GM23338 (cell line): Measurements from ENCODE around the gene FCN2. TPM values are rescaled to one million over a fixed set of nuclear protein-coding genes. Genes with fewer than 3 reads are reported as not detected.
A peak's percentile ranks its signal among the peaks of the same experiment; 100 is the strongest.

Experiments
- ATAC-seq: fragments of 200-7000 bp; cut with Tn5 transposase; 3 replicates; pipeline ENCODE4 v1.9.1; 2020
- DNase-seq: peaks from one replicate; pipeline ENCODE4 v3.0.0-alpha.2; 2015; ENCODE audit warnings: low spot score
- H2AFZ ChIP-seq: fragments of 200-600 bp; sonication (generic); 2 replicates; pipeline ENCODE4 v1.8.0; 2016; ENCODE audit warnings: antibody characterized with exemption, mild to moderate bottlenecking, moderate library complexity
- H3F3A ChIP-seq: fragments of 200-600 bp; sonication (generic); replicated peaks from 2 replicates; pipeline ENCODE4 v1.8.0; 2017; ENCODE audit warnings: antibody characterized with exemption, mixed run types, low read depth
- H3K27ac ChIP-seq: fragments of 200-600 bp; sonication (generic); 2 replicates; pipeline ENCODE4 v1.6.1; 2016; ENCODE audit warnings: low read depth
- H3K27me3 ChIP-seq: fragments of 200-600 bp; sonication (generic); 2 replicates; pipeline ENCODE4 v1.8.0; 2016; ENCODE audit warnings: mild to moderate bottlenecking, mixed run types, moderate library complexity; ENCODE audit not compliant: insufficient read depth
- H3K36me3 ChIP-seq: fragments of 200-600 bp; sonication (generic); 2 replicates; pipeline ENCODE4 v1.8.0; 2016; ENCODE audit warnings: mild to moderate bottlenecking; ENCODE audit not compliant: insufficient read depth
- H3K4me1 ChIP-seq: fragments of 200-600 bp; sonication (generic); 2 replicates; pipeline ENCODE4 v1.8.0; 2016; ENCODE audit warnings: mild to moderate bottlenecking, moderate library complexity; ENCODE audit not compliant: insufficient read depth
- H3K4me2 ChIP-seq: fragments of 200-600 bp; sonication (generic); 2 replicates; pipeline ENCODE4 v1.7.1; 2017; ENCODE audit warnings: mixed run types
- H3K4me3 ChIP-seq: fragments of 200-600 bp; sonication (generic); 2 replicates; pipeline ENCODE4 v1.6.1; 2016; ENCODE audit warnings: mixed run types
- H3K79me2 ChIP-seq: fragments of 200-600 bp; sonication (generic); replicated peaks from 2 replicates; pipeline ENCODE4 v1.8.0; 2017; ENCODE audit warnings: mild to moderate bottlenecking; ENCODE audit not compliant: insufficient read depth
- H3K9me2 ChIP-seq: fragments of 200-600 bp; sonication (generic); 2 replicates; pipeline ENCODE4 v1.8.0; 2017; ENCODE audit not compliant: insufficient read depth
- H4K20me1 ChIP-seq: fragments of 200-600 bp; sonication (generic); replicated peaks from 2 replicates; pipeline ENCODE4 v1.8.0; 2017; ENCODE audit warnings: mild to moderate bottlenecking; ENCODE audit not compliant: insufficient read depth
- H3K27ac Mint-ChIP-seq: 2 replicates; pipeline ENCODE4 v1.8.0; 2020; ENCODE audit warnings: inconsistent platforms, mild to moderate bottlenecking, moderate library complexity, mixed read lengths
- H3K27me3 Mint-ChIP-seq: 3 replicates; pipeline ENCODE4 v1.8.0; 2022; ENCODE audit warnings: low read depth, mild to moderate bottlenecking, moderate library complexity, mixed read lengths, inconsistent platforms; ENCODE audit not compliant: insufficient read depth, poor library complexity
- H3K36me3 Mint-ChIP-seq: 3 replicates; pipeline ENCODE4 v1.8.0; 2021; ENCODE audit warnings: low read depth, mild to moderate bottlenecking, inconsistent platforms, moderate library complexity, mixed read lengths
- H3K4me1 Mint-ChIP-seq: 3 replicates; pipeline ENCODE4 v1.8.0; 2020; ENCODE audit warnings: mild to moderate bottlenecking, inconsistent platforms, mixed read lengths
- H3K4me3 Mint-ChIP-seq: 3 replicates; pipeline ENCODE4 v1.8.0; 2021; ENCODE audit warnings: moderate library complexity, mild to moderate bottlenecking, inconsistent platforms, mixed read lengths
- H3K9me3 Mint-ChIP-seq: 3 replicates; pipeline ENCODE4 v1.8.0; 2020; ENCODE audit warnings: moderate library complexity, mild to moderate bottlenecking, inconsistent platforms, mixed read lengths
- CREB1 ChIP-seq: fragments of 250-450 bp; sonication (Bioruptor Pico); IDR thresholded peaks from 2 replicates; pipeline ENCODE4 v1.5.0; 2020; ENCODE audit warnings: low read depth, mild to moderate bottlenecking, moderate library complexity
- ETS1 ChIP-seq: IDR thresholded peaks from 2 replicates; pipeline ENCODE4 v1.6.1; 2016; ENCODE audit warnings: antibody characterized with exemption
- EZH2phosphoT487 ChIP-seq: fragments of 200-600 bp; sonication (generic); IDR thresholded peaks from one replicate; pipeline ENCODE4 v1.8.1; 2018; ENCODE audit warnings: antibody characterized with exemption; ENCODE audit not compliant: unreplicated experiment
- JUNB ChIP-seq: IDR thresholded peaks from one replicate; pipeline ENCODE4 v1.6.1; 2016; ENCODE audit warnings: antibody characterized with exemption; ENCODE audit not compliant: unreplicated experiment
- POLR2AphosphoS5 ChIP-seq: IDR thresholded peaks from 2 replicates; pipeline ENCODE4 v1.6.1; 2016; ENCODE audit warnings: antibody characterized with exemption, low read depth
- REST ChIP-seq: IDR thresholded peaks from one replicate; pipeline ENCODE4 v1.6.1; 2018; ENCODE audit warnings: antibody characterized with exemption; ENCODE audit not compliant: unreplicated experiment
- ZNF331 ChIP-seq: fragments of 250-450 bp; sonication (Bioruptor Pico); IDR thresholded peaks from 2 replicates; pipeline ENCODE4 v1.5.0; 2020; ENCODE audit warnings: low read depth, mild to moderate bottlenecking, moderate library complexity
- ZNF462 ChIP-seq: fragments of 250-450 bp; sonication (Bioruptor Pico); IDR thresholded peaks from 2 replicates; pipeline ENCODE4 v1.5.0; 2020; ENCODE audit warnings: mild to moderate bottlenecking, moderate library complexity
- polyA plus RNA-seq: library from polyadenylated mRNA; unstranded; fragments of >200 nt; fragmentation: Nextera tagmentation; extraction: Ambion mirVana; gene quantifications from 2 replicates; pipeline ENCODE4 v1.2.1, GENCODE V29; 2016
- total RNA-seq: library from RNA; depleted of rRNA; stranded (reverse); fragments of >200 nt; shearing (Covaris generic); gene quantifications from 2 replicates; pipeline ENCODE4 v1.2.3, GENCODE V29; 2014

Gene FCN2
- total and polyA plus RNA-seq, 2 experiments from 2014 or later: not detected

- no peak overlapping the region for H3K4me3 Mint-ChIP-seq
- no peak overlapping the region for H3K27ac Mint-ChIP-seq
- no peaks in the 10 kb centered on the region for H3K9me3 Mint-ChIP-seq
- Histone ChIP-seq H4K20me1 (no peaks in the 10 kb centered on the region), H3K4me1 (no peaks in the 10 kb centered on the region), H3K27ac (no peak overlapping the region), H3K79me2 (no peaks in the 10 kb centered on the region), H2AFZ (no peak overlapping the region), H3K4me2 (no peak overlapping the region), H3F3A (no peaks in the 10 kb centered on the region), H3K4me3 (no peak overlapping the region), H3K36me3 (no peaks in the 10 kb centered on the region), H3K9me2 (no peaks in the 10 kb centered on the region), H3K27me3 (no peaks in the 10 kb centered on the region)
- ATAC-seq: no peak
- no peaks in the 10 kb centered on the region for H3K27me3 Mint-ChIP-seq
- H3K4me1 Mint-ChIP-seq: no peaks in the 10 kb centered on the region
- no peak for DNase-seq
- no peaks in the 10 kb centered on the region for H3K36me3 Mint-ChIP-seq
- TF ChIP-seq POLR2AphosphoS5: no peak
- no peak for TF ChIP-seq EZH2phosphoT487
- no peak for TF ChIP-seq REST
- no peak for TF ChIP-seq ZNF331 (CRISPR knock-in tag)
These were observed 10.3 kb upstream of the FCN2 start for GRCh38 chr9:134870301-134870694.

- H3K36me3 Mint-ChIP-seq: no peaks in the 10 kb centered on the region
- H3K9me3 Mint-ChIP-seq: no peaks in the 10 kb centered on the region
- no peak overlapping the region for H3K4me3 ChIP-seq
- no peaks in the 10 kb centered on the region for H3K27me3 ChIP-seq
- H3K4me2 ChIP-seq: no peak overlapping the region
- H3K4me1 Mint-ChIP-seq: no peaks in the 10 kb centered on the region
- no peaks in the 10 kb centered on the region for H3K27me3 Mint-ChIP-seq
- H3K9me2 ChIP-seq: no peaks in the 10 kb centered on the region
- H2AFZ ChIP-seq: 0 out of 2 replicates have a peak overlapping the region, but pooled peaks have one; percentile 59
- no peaks in the 10 kb centered on the region for H3K4me1 ChIP-seq
- no peak for DNase-seq
- no peaks in the 10 kb centered on the region for H3K79me2 ChIP-seq
- no peaks in the 10 kb centered on the region for H4K20me1 ChIP-seq
- no peaks in the 10 kb centered on the region for H3K36me3 ChIP-seq
- H3K4me3 Mint-ChIP-seq: no peak overlapping the region
- no peaks in the 10 kb centered on the region for H3F3A ChIP-seq
- no peak for ATAC-seq
- H3K27ac Mint-ChIP-seq: no peak overlapping the region
- no peak overlapping the region for H3K27ac ChIP-seq
- TF ChIP-seq EZH2phosphoT487 (no peak), JUNB (no peak), ZNF462 (CRISPR knock-in tag) (no peak), ETS1 (no peak), CREB1 (CRISPR knock-in tag) (no peak), ZNF331 (CRISPR knock-in tag) (no peak)
These were observed 9.6 kb upstream of the FCN2 start for GRCh38 chr9:134870746-134871662.
